HG03439 (cell line): ENCODE data around the gene OR2AK2.
A peak's percentile ranks its signal among the peaks of the same experiment; 100 is the strongest.

Experiments used
- ATAC-seq: cut with Tn5 transposase; IDR thresholded peaks from one replicate; pipeline ENCODE4 v1.9.1; 2021; ENCODE audit warnings: mild to moderate bottlenecking, moderate library complexity; ENCODE audit not compliant: unreplicated experiment

Gene OR2AK2, protein sequence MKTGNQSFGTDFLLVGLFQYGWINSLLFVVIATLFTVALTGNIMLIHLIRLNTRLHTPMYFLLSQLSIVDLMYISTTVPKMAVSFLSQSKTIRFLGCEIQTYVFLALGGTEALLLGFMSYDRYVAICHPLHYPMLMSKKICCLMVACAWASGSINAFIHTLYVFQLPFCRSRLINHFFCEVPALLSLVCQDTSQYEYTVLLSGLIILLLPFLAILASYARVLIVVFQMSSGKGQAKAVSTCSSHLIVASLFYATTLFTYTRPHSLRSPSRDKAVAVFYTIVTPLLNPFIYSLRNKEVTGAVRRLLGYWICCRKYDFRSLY

DNA sequence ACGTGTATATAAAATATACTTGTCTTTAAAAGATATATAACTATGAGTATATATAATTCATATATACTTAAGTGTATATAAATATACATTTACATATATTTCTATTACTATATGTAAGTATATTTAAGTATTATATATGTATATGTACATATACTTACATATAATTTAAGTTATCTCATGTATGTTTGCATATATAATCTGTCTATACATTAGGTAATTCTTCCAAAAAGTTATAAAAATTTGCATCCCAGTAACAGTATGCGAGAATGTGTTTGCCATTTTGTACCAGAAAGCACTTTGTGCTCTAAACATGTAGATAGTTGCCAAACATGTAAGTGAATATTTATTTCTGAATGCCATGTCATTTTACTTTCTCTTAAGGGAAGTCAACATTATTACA, at the start of gene OR2AK2:
Gene OR2AK2 (plus strand): TSS at position 301 of the 400 bp plus-strand sequence. CDS start 144 bp downstream, outside the sequence.
- no peak for ATAC-seq

DNA sequence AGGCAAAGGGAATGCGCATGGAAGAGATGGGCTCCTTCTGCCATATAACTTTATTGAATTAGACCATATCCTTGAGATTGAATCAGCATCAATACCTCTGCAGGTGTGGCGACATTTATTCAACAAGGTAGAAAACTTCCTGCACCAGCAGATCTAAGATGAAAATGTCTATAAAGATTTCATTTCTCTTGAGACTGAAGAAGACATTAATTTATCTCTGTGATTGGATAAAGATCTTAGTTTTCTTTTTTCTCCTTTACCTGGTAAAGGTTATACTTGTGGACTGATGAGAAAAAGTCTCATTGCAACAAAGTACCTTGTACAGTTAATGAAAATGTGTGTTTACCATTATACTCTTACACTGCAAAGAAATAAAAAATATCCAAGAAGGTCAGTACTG, 45.1 kb upstream of the OR2AK2 start, which contains the start of gene OR2T8:
Gene OR2T8 (plus strand): TSS at position 301 of the 400 bp plus-strand sequence. CDS start 766 bp downstream, outside the sequence.
- no peak for ATAC-seq

DNA sequence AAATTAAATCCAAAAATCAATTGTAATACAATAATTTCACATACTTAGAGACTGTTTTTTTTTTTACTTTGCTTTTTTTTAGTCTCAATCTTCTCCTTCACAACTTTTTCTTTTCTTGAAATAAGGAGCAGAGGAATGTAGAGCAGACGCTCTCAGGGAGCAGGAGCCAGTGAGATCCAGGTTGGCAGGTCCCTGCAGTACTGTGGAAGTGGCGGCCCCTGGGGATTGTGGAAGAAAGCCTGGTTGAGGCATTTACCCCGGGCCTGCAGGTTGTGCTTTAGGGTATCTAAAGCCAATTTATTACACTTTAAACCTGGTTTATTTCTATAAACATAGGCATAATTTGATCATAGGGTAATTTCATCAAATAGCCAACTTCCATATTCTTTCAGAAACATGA, 41.1 kb upstream of the OR2AK2 start:
- no peak for ATAC-seq

DNA sequence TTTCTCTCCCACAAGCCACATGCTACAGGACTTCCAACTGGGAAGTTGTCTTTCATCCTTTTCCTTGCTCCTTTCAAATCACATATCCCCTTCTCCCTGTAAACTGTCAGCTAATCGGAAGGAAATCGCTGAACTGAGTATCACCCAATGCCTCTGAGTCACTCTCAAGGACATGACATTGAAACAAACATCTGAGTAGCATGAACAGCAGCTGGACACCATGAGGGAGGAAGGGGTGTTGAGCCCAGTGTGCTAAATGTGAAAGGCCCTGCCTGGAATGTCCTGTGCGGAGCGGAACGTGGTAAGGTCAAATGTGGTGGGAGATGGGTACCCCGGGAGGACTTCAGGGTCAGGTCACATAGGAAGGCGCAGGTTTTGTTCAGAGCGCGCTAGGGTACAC, 40.2 kb upstream of the OR2AK2 start, which contains the start of gene OR2AJ1:
Gene OR2AJ1 (plus strand): TSS at position 22 of the 400 bp plus-strand sequence. CDS start 8,880 bp downstream, outside the sequence.
- no peak for ATAC-seq

DNA sequence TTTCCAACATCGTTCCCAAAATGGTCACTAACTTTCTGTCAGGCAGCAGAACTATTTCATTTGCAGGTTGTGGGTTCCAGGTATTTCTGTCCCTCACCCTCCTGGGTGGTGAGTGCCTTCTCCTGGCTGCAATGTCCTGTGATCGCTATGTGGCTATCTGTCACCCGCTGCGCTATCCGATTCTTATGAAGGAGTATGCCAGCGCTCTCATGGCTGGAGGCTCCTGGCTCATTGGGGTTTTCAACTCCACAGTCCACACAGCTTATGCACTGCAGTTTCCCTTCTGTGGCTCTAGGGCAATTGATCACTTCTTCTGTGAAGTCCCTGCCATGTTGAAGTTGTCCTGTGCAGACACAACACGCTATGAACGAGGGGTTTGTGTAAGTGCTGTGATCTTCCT, 31.0 kb upstream of the OR2AK2 start:
- no peak for ATAC-seq

DNA sequence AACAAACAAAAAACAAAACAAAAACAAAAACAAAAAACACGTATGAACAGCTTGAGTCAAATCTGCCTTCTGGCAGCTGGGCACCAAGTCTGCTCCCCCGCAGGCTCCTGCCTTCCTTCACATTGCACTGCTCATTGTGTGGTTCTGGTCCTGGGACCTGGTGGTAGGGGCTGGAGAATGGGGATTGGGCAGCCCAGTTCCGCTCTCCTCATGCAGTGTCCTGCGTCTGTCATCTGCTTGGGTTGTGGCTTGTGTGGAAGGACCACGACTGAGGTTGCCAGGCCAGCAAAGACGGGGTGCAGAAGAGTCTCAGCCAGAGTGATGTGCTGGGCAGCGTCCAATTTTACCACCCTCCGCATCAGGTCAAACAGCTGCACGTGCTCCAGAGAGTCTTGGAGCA, 29.3 kb upstream of the OR2AK2 start:
- ATAC-seq, result no peak

DNA sequence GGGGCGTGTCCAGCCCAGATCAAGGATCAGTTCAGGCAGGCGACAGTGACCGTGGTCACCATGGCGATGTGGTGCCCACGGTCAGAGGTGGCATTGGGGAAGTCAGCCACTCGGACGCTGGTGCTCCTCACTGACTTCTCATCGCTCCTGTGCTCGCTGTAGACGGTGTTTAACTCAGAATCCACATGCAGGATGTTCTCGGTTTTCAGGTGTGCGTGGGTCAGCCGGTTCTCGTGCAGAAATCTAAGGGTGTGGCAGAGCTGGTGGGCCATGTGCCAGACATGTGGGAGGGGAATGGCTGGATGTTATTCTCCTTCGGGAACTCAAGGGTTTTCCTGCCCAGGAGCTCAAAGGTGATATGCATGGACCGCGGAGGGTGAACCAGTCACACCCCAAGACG, 28.6 kb upstream of the OR2AK2 start:
- no peak for ATAC-seq

DNA sequence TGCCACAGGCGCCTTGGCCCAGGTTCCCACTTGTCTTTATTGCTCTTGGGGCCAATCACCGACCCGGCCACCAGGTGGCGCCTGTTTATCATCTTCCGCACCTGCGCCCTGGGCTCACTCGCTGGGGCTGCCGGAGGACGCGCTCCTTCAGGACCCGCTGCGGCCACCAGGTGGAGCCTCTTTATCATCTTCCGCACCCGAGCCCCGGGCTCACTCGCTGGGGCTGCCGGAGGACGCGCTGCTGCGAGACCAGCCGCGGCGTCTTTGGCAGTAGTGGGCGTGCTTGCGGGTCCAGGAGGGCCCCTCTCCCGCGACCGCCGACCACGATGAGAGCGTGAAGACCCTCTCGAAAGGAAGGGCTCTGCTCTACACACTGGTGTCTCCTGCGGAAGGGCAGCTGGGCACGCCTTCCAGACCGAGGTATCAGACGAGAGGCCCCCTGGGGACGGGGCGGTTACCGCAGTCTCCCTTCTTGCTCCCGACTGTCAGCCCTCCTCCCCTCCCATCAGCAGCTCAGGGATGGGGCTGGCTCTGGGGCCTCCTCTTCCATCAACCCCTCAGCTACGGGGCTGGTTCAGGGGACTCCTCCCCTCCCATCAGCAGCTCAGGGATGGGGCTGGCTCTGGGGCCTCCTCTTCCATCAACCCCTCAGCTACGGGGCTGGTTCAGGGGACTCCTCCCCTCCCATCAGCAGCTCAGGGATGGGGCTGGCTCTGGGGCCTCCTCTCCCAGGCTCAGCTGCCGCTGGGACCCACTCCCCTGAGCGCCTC, 27.9 kb upstream of the OR2AK2 start:
- ATAC-seq, result peak; percentile 100

DNA sequence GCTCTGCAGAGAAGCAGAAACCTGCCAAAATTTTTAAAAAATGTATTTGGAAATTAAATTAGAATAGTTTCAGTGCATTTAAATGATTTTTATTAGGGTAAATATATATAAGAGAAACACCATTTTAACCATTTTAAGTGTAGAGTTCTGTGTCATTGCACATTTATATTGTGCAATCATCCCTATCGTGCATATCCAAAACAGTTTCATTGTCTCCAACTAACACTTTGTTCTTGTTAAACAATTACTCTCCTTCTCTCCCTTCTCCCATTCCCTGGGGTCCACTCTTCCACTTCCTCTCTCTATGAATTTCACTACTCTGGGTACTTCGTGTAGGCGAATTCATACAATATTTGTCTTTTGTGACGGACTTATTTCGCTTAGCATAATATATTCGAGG, 22.4 kb upstream of the OR2AK2 start:
- no peak for ATAC-seq

DNA sequence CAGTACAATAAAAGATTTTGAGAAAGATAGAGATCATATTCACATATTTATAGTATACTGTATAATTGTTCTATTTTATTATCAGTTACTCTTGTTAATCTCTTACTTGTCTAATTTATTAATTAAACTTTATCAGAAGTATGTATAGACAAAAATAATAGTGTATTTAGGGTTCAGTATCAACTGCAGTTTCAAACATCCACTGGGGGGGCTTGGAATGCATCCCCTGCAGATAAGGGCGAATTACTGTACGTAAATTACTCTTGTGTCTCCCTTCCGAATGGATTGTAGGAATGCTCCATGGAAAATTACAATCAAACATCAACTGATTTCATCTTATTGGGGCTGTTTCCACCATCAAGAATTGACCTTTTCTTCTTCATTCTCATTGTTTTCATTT, 16.5 kb upstream of the OR2AK2 start, which contains the start of gene OR2L8:
Gene OR2L8 (plus strand): TSS at position 301 of the 400 bp plus-strand sequence. CDS start 0 bp downstream, at position 301.
- ATAC-seq, result no peak

DNA sequence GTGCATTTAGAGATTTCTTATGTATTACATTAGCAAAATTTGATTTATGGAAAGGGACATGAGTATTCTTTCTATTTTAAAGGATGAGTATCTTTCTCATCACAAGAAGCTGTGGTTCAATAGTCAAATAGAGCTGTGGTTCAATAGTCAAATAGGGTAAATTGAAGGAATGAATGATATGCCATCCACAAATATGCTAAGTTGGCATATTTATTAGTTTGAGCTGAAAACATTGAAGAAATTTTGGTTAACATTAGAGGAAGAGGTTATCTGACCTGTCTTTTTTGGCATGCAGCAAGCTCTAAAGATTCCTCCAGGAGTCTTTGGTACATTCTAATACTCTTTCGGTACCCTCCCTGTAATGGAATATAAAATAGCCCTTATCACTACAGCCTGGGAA, 11.6 kb upstream of the OR2AK2 start:
- ATAC-seq, result no peak

DNA sequence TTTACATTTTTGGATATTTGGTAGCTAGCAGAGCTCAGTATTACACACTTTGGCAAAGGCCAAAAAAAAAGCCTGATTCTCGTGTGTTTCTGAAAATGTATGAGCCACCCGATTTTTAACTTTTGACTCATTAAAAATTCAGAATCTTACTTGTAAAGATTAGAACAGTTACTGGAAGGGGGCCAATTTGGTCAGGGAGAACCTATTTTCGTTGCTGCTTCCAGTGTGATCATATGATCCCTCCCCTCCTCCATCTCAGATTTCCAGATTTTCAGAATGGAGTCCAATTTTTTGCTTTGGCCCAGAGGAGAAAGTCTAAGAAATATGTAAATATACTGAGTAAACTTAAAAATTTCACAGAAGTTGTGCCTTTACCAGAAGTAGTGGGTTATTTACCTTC, 3.2 kb upstream of the OR2AK2 start:
- no peak for ATAC-seq

DNA sequence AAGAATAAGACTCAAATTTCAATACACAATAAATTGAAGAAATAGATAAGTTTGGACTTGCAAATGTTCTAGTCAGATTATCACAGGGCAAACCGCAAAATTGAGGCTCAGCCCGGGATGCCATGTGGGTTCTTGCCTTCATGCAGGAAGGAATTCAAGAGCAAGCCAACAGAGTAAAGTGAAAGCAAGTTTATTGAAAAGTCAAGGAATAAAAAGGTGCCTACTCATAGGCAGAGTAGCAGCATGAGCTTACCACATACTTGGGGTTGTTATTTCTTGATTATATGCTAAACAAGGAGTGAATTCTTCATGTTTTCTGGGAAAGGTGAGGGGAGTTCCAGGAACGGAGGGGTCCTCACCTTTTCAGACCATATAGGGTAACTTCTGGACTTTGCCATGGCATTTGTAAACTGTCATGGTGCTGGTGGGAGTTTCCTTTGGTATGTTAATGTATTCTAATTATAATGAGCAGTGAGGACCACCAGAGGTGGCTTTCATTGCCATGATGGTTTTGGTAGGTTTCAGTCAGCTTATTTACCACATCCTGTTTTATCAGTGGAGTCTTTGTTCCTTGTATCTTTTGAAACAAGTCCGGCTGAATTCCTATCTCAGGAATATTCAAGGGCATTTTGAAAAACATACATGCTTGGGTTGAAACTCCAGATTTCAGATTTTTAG, 2.0 kb upstream of the OR2AK2 start:
- no peak for ATAC-seq

DNA sequence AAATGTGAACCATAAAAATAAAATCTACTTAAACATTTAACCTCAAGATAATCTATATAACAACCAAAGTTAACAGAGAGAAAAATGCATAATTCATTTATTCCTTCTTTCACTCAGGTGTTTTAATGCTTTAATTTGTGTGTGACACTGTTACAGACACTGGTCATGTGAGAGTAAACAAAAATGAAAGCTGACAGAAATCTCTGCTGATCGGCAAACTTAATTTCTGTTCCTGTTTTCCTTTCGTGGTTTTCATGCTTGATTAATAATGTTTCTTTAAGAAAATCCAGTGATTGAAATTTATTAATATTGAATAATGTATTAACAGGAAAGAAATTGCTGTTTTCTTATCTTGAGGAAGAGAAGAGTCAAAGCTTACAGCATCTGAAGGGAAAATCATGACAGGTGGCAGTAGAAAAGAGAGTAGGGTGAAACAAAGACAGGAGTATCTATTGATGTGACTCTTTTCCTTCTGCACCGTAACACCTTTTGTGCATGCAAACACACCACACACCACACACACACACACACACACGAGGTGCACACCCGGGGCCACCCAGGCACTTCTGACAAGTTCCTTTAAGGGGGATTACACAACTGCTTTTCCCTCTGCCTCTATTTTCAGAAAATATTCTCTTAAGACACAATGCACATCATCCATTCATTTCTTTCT, 1.6 kb downstream of the OR2AK2 start:
- ATAC-seq, result no peak

DNA sequence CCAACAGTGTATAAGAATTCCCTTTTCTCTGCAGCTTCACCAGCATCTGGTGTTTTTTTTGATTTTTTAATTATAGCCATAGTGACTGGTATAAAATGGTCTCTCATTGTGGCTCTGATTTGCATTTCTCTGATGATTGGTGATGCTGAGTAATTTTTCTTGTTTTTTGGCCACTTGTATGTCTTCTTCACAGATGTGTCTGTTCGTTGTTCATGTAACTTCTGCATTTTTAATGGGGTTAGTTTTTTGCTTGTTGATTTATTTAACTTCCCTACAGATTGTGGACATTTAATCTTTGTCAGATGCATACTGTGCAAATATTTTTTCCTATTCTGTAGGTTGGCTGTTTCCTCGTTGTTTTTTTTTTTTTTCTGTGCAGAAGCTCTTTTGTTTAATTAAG, 28.0 kb downstream of the OR2AK2 start:
- no peak for ATAC-seq

DNA sequence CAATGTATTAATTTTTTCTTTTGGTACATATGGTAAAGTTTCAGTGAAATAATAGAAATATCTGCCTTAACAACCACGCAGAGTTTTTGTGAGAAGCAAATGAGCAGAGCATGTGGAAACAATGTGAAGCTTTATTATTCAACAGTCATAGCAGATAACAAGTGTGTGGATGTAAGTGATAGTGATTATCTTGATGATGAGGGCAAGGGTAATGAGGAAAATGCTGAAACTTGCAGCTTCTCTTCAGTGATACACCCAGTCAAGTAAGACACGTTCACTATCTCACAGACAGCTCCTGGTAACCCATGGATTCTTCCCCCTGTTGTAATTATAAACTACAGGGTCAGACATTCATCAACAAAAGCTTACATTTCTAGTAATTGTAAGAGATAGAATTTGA, 33.8 kb downstream of the OR2AK2 start:
- ATAC-seq, result no peak

DNA sequence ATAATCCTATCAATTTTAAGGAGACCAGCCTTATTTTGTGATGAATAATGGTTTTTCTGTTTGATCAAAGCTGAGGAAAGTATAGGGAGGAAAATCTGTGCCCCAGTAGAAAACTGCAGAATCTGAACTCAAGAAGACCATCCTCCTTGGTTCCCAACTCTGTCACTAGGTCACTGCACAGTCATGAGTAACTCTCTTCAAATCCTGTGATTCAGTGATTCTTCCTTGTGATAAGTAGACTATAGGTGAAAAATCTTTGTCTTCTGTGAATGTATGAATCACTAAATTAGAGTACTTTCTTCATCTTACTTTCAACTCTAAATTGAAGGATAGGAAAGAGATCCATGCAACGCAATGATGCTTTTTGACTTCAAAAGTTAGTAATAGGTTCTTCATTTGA, 35.1 kb downstream of the OR2AK2 start:
- ATAC-seq, result no peak

DNA sequence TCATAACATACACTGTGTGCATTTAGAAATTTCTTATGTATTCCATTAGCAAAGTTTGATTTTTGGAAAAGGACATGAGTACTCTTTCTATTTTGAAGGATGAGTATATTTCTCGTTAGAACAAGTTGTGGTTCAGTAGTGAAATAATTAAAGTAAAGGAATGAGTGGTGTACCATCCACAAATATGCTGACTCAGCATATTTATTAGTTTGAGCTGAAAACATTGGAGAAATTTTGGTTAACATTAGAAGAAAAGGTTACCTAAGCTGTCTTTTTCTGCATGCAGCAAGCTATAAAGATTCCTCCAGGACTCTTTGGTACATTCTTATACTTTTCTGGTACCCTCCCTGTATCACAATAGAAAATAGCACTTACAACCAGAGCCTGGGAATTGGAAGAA, 42.7 kb downstream of the OR2AK2 start:
- no peak for ATAC-seq

DNA sequence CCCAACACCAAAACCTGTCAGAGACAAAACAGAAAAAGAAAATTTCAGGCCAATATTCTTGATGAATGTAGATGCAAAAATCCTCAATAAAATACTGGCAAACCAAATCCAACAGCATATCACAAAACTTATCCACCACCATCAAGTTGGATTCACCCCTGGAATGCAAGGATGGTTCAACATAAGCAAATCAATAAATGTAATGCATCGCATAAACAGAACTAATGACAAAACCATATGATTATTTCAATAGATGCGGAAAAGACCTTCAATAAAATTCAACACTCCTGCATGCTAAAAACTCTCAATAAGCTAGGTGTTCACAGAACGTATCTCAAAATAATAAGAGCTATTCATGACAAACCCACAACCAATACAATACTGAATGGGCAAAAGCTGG, 44.6 kb downstream of the OR2AK2 start:
- ATAC-seq, result no peak

DNA sequence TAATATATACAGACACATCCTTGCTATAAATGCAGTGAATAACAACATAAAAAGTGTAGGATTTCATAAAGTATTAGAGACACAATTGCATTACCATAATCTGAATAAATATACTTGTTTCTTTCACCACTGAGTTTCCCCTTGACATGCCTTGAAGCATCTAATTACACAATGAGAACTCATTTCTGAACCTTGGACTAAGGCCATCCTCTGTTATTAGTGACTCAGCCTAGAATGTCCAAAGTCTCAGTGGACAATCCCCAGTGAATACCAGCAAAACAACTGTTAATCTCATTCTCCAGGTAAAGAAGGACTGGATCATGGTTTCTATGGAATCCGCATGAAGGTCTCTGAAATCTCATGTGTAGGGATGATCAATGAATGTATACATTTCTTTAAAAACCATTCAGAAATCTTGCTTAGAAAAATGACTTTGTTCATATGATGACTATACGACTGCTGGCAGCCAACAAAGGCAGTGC, 48.2 kb downstream of the OR2AK2 start, which contains the start of gene OR2L5:
Gene OR2L5 (plus strand): TSS at position 432 of the 482 bp plus-strand sequence. CDS start 8,288 bp downstream, outside the sequence.
- no peak for ATAC-seq

DNA sequence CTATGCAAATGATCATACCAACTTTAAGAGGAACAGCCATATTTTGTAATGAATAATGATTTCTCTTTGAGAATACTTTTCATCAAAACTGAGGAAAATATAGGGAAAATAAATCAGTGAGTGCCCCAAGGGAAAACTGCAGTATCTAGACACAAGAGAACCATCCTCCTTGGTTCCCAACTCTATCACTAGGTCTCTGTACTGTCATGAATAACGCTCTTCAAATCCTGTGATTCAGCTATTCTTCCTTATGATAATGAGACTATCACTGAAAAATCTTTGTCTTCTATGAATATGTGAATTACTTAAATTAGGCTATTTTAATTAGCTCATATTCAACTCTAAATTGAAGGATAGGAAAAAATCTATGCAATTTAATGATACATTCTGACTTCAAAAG, 50.8 kb downstream of the OR2AK2 start:
- ATAC-seq, result no peak
